Measurements from ENCODE around the gene RTCA.
"Not testable (repeated sequence)": the region's sequence is repeated elsewhere in the genome, so short reads cannot be mapped to it uniquely, and the experiment has no call there.

RTCA gene

GRCh38 chr1:100237091-100237490 is 28.9 kb upstream of the RTCA start:
- Histone ChIP-seq H3K4me1 (ENCODE audit: insufficient read depth, low read length) (no peaks in the 10 kb centered on the region), H3K27ac (ENCODE audit: low read depth, low read length) (no peak overlapping the region), H3K36me3 (ENCODE audit: insufficient read depth, low read length) (peaks cover 27% of the 10 kb centered on the region), H3K9ac (ENCODE audit: low read length) (no peak overlapping the region), H3K27me3 (ENCODE audit: control insufficient read depth in 1 of 2, insufficient read depth in 2 of 2, low read length in 2 of 2) (no peaks in the 10 kb centered on the region), H3K9me3 (ENCODE audit: low read length) (no peaks in the 10 kb centered on the region), H3K4me3 (ENCODE audit: low read depth in 1 of 2, low read length in 2 of 2) (no peak overlapping the region)

DNA sequence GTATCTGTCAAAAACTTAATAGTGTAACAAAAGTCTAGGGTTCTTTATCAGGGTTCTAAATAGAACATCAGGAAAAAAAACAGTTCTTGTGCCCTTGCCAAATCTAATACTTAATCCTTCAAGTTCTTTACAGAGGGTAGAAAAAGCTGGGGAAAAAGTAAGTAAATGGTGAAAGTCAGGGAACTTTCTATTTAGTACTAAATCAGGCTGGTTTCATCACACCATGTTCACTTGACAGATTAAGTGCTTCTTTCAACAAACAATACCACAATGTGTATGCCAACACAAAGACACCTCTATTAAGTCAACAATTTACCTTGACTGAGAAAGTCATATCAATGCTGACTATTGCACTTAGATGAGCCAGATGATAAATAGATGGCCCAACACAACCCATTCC is 26.1 kb upstream of the RTCA start:
- H3K27me3 ChIP-seq (ENCODE audit: control insufficient read depth in 1 of 2, insufficient read depth in 2 of 2, low read length in 2 of 2): no peaks in the 10 kb centered on the region
- H3K4me1 ChIP-seq (ENCODE audit: insufficient read depth, low read length): no peaks in the 10 kb centered on the region
- no peak overlapping the region for H3K9ac ChIP-seq (ENCODE audit: low read length)
- H3K9me3 ChIP-seq (ENCODE audit: low read length): no peaks in the 10 kb centered on the region
- H3K27ac ChIP-seq (ENCODE audit: low read depth, low read length): no peak overlapping the region
- H3K4me3 ChIP-seq (ENCODE audit: low read depth in 1 of 2, low read length in 2 of 2): no peak overlapping the region
- H3K36me3 ChIP-seq (ENCODE audit: insufficient read depth, low read length): peaks cover 20% of the 10 kb centered on the region

DNA sequence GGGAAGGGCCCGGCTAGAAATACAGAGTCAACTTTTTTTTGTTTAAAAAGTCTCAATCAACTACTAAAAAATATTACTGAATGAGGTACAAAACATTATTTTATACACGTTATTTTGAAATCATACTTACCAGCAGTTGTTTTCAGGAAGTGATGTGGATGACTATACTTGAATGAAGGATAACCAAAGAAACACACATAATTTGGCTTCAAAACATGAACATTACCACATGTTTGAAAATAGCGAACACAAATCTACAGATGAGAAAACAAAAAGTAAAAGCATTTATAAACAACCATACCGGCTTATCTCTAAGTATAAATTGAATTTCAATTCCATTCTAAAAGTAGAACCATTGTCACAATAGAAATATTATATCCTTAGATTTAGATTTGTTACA is 25.4 kb upstream of the RTCA start:
- H3K27ac ChIP-seq (ENCODE audit: low read depth, low read length): no peak overlapping the region

GRCh38 chr1:100246738-100247137 is 19.3 kb upstream of the RTCA start:
- Histone ChIP-seq H3K27ac (ENCODE audit: low read depth, low read length) (no peak overlapping the region), H3K9ac (ENCODE audit: low read length) (no peak overlapping the region), H3K4me1 (ENCODE audit: insufficient read depth, low read length) (peaks cover 9% of the 10 kb centered on the region), H3K4me3 (ENCODE audit: low read depth in 1 of 2, low read length in 2 of 2) (no peak overlapping the region), H3K36me3 (ENCODE audit: insufficient read depth, low read length) (no peaks in the 10 kb centered on the region), H3K9me3 (ENCODE audit: low read length) (no peaks in the 10 kb centered on the region), H3K27me3 (ENCODE audit: control insufficient read depth in 1 of 2, insufficient read depth in 2 of 2, low read length in 2 of 2) (no peaks in the 10 kb centered on the region)

More for the DNA sequence above, 25.4 kb upstream of the RTCA start:
- Histone ChIP-seq H3K9me3 (ENCODE audit: low read length) (no peaks in the 10 kb centered on the region), H3K27me3 (ENCODE audit: control insufficient read depth in 1 of 2, insufficient read depth in 2 of 2, low read length in 2 of 2) (no peaks in the 10 kb centered on the region), H3K9ac (ENCODE audit: low read length) (no peak overlapping the region), H3K36me3 (ENCODE audit: insufficient read depth, low read length) (peaks cover 20% of the 10 kb centered on the region), H3K4me3 (ENCODE audit: low read depth in 1 of 2, low read length in 2 of 2) (no peak overlapping the region), H3K4me1 (ENCODE audit: insufficient read depth, low read length) (no peaks in the 10 kb centered on the region)

GRCh38 chr1:100249155-100249536 is 16.9 kb upstream of the RTCA start:
- Histone ChIP-seq H3K9ac (ENCODE audit: low read length) (peak overlapping the region; percentile 81), H3K9me3 (ENCODE audit: low read length) (no peaks in the 10 kb centered on the region), H3K4me1 (ENCODE audit: insufficient read depth, low read length) (peaks cover 9% of the 10 kb centered on the region)

DNA sequence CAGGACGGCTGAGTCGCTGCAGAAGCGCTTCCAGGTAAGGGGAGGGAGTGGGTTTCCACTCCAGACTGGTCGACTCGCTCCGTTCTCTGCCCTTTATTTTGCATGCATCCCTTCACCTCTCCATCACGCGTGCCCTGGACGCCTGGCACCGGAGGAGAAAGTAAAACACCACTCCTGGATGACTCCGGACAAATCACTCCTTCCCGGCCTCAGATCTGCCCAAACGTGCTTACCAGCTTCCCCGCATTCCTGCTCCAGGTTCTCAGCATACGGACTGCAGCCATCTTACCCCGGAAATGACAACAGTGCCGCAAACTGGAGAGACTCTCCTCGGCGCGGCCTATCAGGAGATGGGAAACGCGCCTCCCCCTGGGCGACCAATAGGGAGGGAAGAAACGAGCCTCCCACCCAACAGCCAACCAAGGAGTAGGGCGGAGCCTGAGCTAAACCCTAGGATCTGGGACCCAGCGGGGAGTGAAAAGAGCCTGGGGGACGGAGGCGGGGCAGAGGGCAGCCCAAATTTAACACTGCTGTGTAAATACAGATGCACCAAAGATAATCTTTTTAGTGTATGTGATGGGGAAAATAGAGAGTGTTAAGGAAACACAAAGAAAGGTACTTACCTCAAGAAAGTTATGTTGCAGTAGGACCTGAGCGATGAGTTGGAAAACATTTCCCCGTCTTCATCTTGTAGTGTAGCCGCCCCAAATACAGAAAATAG is 16.3 kb upstream of the RTCA start, which contains the start of gene DBT:
DBT (minus strand) TSS at position 298 of the 721 bp plus-strand sequence; CDS start at position 284, 14 bp downstream.
- peak within 1 kb of the TSS; percentile 95 to 99 for H3K4me3 ChIP-seq (ENCODE audit: low read depth in 1 of 2, low read length in 2 of 2)
- H3K4me1 ChIP-seq (ENCODE audit: insufficient read depth, low read length): peaks cover 9% of the 10 kb centered on the region
- no peaks in the 10 kb centered on the region for H3K27me3 ChIP-seq (ENCODE audit: control insufficient read depth in 1 of 2, insufficient read depth in 2 of 2, low read length in 2 of 2)
- no peaks in the 10 kb centered on the region for H3K36me3 ChIP-seq (ENCODE audit: insufficient read depth, low read length)
- H3K9ac ChIP-seq (ENCODE audit: low read length): peak within 1 kb of the TSS; percentile 81
- peak within 1 kb of the TSS; percentile 80 for H3K27ac ChIP-seq (ENCODE audit: low read depth, low read length)
- no peaks in the 10 kb centered on the region for H3K9me3 ChIP-seq (ENCODE audit: low read length)

More at GRCh38 chr1:100249155-100249536, 16.9 kb upstream of the RTCA start:
- H3K4me3 ChIP-seq (ENCODE audit: low read depth in 1 of 2, low read length in 2 of 2): peak overlapping the region; percentile 95 to 99
- H3K27ac ChIP-seq (ENCODE audit: low read depth, low read length): peak overlapping the region; percentile 80
- H3K27me3 ChIP-seq (ENCODE audit: control insufficient read depth in 1 of 2, insufficient read depth in 2 of 2, low read length in 2 of 2): no peaks in the 10 kb centered on the region
- no peaks in the 10 kb centered on the region for H3K36me3 ChIP-seq (ENCODE audit: insufficient read depth, low read length)

DNA sequence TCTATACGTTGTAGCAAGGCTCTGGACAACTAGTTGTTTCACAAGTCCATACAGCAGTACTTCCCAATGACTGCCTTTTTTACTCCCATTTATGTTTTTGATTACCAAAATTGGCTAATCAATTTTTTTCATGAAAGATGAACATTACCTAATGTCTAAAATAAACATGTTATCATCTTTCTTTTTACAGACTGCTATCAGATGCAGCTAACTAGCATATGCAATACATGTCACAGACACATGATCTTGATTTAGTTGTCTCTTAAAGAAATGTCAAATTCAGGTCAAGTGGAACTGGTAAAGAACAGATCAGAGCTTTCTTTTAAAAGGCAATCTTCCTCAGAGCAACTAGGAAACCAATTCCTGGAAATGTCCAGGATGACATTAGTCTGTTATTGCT is 15.8 kb upstream of the RTCA start:
- Histone ChIP-seq H3K36me3 (ENCODE audit: insufficient read depth, low read length) (no peaks in the 10 kb centered on the region), H3K4me3 (ENCODE audit: low read depth in 1 of 2, low read length in 2 of 2) (peak overlapping the region; percentile 95 to 99), H3K27me3 (ENCODE audit: control insufficient read depth in 1 of 2, insufficient read depth in 2 of 2, low read length in 2 of 2) (no peaks in the 10 kb centered on the region), H3K9me3 (ENCODE audit: low read length) (no peaks in the 10 kb centered on the region), H3K9ac (ENCODE audit: low read length) (no peak overlapping the region), H3K4me1 (ENCODE audit: insufficient read depth, low read length) (peaks cover 9% of the 10 kb centered on the region), H3K27ac (ENCODE audit: low read depth, low read length) (peak overlapping the region; percentile 80)

- Histone ChIP-seq H3K9me3 (ENCODE audit: low read length) (no peaks in the 10 kb centered on the region), H3K4me3 (ENCODE audit: low read depth in 1 of 2, low read length in 2 of 2) (no peak overlapping the region), H3K27ac (ENCODE audit: low read depth, low read length) (no peak overlapping the region), H3K27me3 (ENCODE audit: control insufficient read depth in 1 of 2, insufficient read depth in 2 of 2, low read length in 2 of 2) (no peaks in the 10 kb centered on the region), H3K4me1 (ENCODE audit: insufficient read depth, low read length) (peaks cover 9% of the 10 kb centered on the region), H3K9ac (ENCODE audit: low read length) (no peak overlapping the region), H3K36me3 (ENCODE audit: insufficient read depth, low read length) (no peaks in the 10 kb centered on the region)
Observed at GRCh38 chr1:100250807-100251206, 15.2 kb upstream of the RTCA start.

DNA sequence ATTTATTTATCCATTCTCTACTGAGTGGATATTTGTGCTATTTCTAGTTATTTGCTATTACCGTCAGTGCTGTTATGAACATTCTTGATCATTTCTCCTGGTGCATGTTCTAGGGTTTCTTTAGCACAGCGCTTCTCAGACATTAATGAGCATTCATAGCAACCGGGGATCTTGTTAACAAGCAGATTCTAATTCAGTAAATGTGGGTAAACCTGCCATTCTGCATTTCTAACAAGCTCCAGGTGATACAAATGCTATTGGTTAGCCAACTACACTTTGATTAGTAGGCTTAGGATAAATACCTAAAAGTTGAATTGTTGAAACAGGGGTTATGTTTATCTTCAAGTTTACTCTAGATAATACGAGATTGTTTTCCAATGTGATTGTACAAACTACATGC is 13.1 kb upstream of the RTCA start:
- Histone ChIP-seq H3K9ac (ENCODE audit: low read length) (no peak overlapping the region), H3K9me3 (ENCODE audit: low read length) (no peaks in the 10 kb centered on the region), H3K27me3 (ENCODE audit: control insufficient read depth in 1 of 2, insufficient read depth in 2 of 2, low read length in 2 of 2) (no peaks in the 10 kb centered on the region), H3K4me1 (ENCODE audit: insufficient read depth, low read length) (peaks cover 9% of the 10 kb centered on the region), H3K36me3 (ENCODE audit: insufficient read depth, low read length) (no peaks in the 10 kb centered on the region), H3K4me3 (ENCODE audit: low read depth in 1 of 2, low read length in 2 of 2) (no peak overlapping the region), H3K27ac (ENCODE audit: low read depth, low read length) (no peak overlapping the region)

- H3K27ac ChIP-seq (ENCODE audit: low read depth, low read length): no peak overlapping the region
- H3K4me1 ChIP-seq (ENCODE audit: insufficient read depth, low read length): peaks cover 5% of the 10 kb centered on the region
- H3K27me3 ChIP-seq (ENCODE audit: control insufficient read depth in 1 of 2, insufficient read depth in 2 of 2, low read length in 2 of 2): no peaks in the 10 kb centered on the region
- no peaks in the 10 kb centered on the region for H3K36me3 ChIP-seq (ENCODE audit: insufficient read depth, low read length)
- no peaks in the 10 kb centered on the region for H3K9me3 ChIP-seq (ENCODE audit: low read length)
- no peak overlapping the region for H3K4me3 ChIP-seq (ENCODE audit: low read depth in 1 of 2, low read length in 2 of 2)
- H3K9ac ChIP-seq (ENCODE audit: low read length): no peak overlapping the region
Observed at GRCh38 chr1:100253552-100253951, 12.5 kb upstream of the RTCA start.

GRCh38 chr1:100256273-100256672 is 9.7 kb upstream of the RTCA start:
- H3K4me1 ChIP-seq (ENCODE audit: insufficient read depth, low read length); H3K27ac ChIP-seq (ENCODE audit: low read depth, low read length); H3K4me3 ChIP-seq (ENCODE audit: low read depth in 1 of 2, low read length in 2 of 2); H3K27me3 ChIP-seq (ENCODE audit: control insufficient read depth in 1 of 2, insufficient read depth in 2 of 2, low read length in 2 of 2); H3K36me3 ChIP-seq (ENCODE audit: insufficient read depth, low read length); H3K9ac ChIP-seq (ENCODE audit: low read length); H3K9me3 ChIP-seq (ENCODE audit: low read length): not testable (repeated sequence)

GRCh38 chr1:100258427-100258826 is 7.6 kb upstream of the RTCA start:
- H3K9me3 ChIP-seq (ENCODE audit: low read length); H3K27ac ChIP-seq (ENCODE audit: low read depth, low read length); H3K4me3 ChIP-seq (ENCODE audit: low read depth in 1 of 2, low read length in 2 of 2); H3K27me3 ChIP-seq (ENCODE audit: control insufficient read depth in 1 of 2, insufficient read depth in 2 of 2, low read length in 2 of 2); H3K36me3 ChIP-seq (ENCODE audit: insufficient read depth, low read length); H3K9ac ChIP-seq (ENCODE audit: low read length); H3K4me1 ChIP-seq (ENCODE audit: insufficient read depth, low read length): not testable (repeated sequence)
